ENCODE measurements around the gene THTPA. TPM values are rescaled to one million over a fixed set of nuclear protein-coding genes. Genes with fewer than 3 reads are reported as not detected.

Gene THTPA
- total RNA-seq, 1 donor from 2014 or later: 4.5 TPM

GRCh38 chr14:23569443-23570151 is 13.5 kb downstream of the THTPA start:
- FAIRE-seq (no peak), DNase-seq (ENCODE audit: low read depth) (peak; percentile 66)
- Histone ChIP-seq H3K36me3 (ENCODE audit: control insufficient read depth, insufficient read depth, low read length) (peaks cover 10% of the 10 kb centered on the region), H3K4me3 (ENCODE audit: low read depth, low read length) (no peak overlapping the region), H3K27me3 (ENCODE audit: control insufficient read depth, insufficient read depth, low read length) (no peaks in the 10 kb centered on the region)
- peak; percentile 48 for TF ChIP-seq CTCF (IDR thresholded peaks at IDR 0.05; ENCODE audit: insufficient read depth, low read length, severe bottlenecking)

- FAIRE-seq: no peak
- H3K27me3 ChIP-seq (ENCODE audit: control insufficient read depth, insufficient read depth, low read length): peaks cover 3% of the 10 kb centered on the region
- no peak for DNase-seq (ENCODE audit: low read depth)
Observed at GRCh38 chr14:23570806-23571483, 14.9 kb downstream of the THTPA start.

GRCh38 chr14:23571701-23572523 is 15.8 kb downstream of the THTPA start:
- H3K27me3 ChIP-seq (ENCODE audit: control insufficient read depth, insufficient read depth, low read length): peaks cover 11% of the 10 kb centered on the region
- no peaks in the 10 kb centered on the region for H3K36me3 ChIP-seq (ENCODE audit: control insufficient read depth, insufficient read depth, low read length)
- DNase-seq (ENCODE audit: low read depth) (peak; percentile 24), FAIRE-seq (no peak)
- H3K4me3 ChIP-seq (ENCODE audit: low read depth, low read length): no peak overlapping the region
- TF ChIP-seq CTCF (IDR thresholded peaks at IDR 0.05; ENCODE audit: insufficient read depth, low read length, severe bottlenecking): no peak

More at GRCh38 chr14:23570806-23571483, 14.9 kb downstream of the THTPA start:
- TF ChIP-seq CTCF (IDR thresholded peaks at IDR 0.05; ENCODE audit: insufficient read depth, low read length, severe bottlenecking): no peak
- Histone ChIP-seq H3K36me3 (ENCODE audit: control insufficient read depth, insufficient read depth, low read length) (peaks cover 3% of the 10 kb centered on the region), H3K4me3 (ENCODE audit: low read depth, low read length) (no peak overlapping the region)

GRCh38 chr14:23572524-23572828 is 16.4 kb downstream of the THTPA start:
- Histone ChIP-seq H3K4me3 (ENCODE audit: low read depth, low read length) (no peak overlapping the region), H3K27me3 (ENCODE audit: control insufficient read depth, insufficient read depth, low read length) (peaks cover 16% of the 10 kb centered on the region), H3K36me3 (ENCODE audit: control insufficient read depth, insufficient read depth, low read length) (no peaks in the 10 kb centered on the region)
- FAIRE-seq (no peak), DNase-seq (ENCODE audit: low read depth) (no peak)
- no peak for TF ChIP-seq CTCF (IDR thresholded peaks at IDR 0.05; ENCODE audit: insufficient read depth, low read length, severe bottlenecking)

GRCh38 chr14:23572836-23573235 is 16.8 kb downstream of the THTPA start:
- Histone ChIP-seq H3K36me3 (ENCODE audit: control insufficient read depth, insufficient read depth, low read length) (no peaks in the 10 kb centered on the region), H3K27me3 (ENCODE audit: control insufficient read depth, insufficient read depth, low read length) (peaks cover 19% of the 10 kb centered on the region), H3K4me3 (ENCODE audit: low read depth, low read length) (no peak overlapping the region)
- FAIRE-seq (no peak), DNase-seq (ENCODE audit: low read depth) (no peak)
- TF ChIP-seq CTCF (IDR thresholded peaks at IDR 0.05; ENCODE audit: insufficient read depth, low read length, severe bottlenecking): no peak
